GM12864 (cell line): ENCODE measurements around the gene PRKAR1B.

Source experiments
- DNase-seq: peaks from one replicate; pipeline ENCODE4 v3.0.0-alpha.2; 2011; ENCODE audit warnings: low read depth
- H3K4me3 ChIP-seq: 2 replicates; pipeline ENCODE4 v1.5.1; 2011; ENCODE audit warnings: mild to moderate bottlenecking, low read depth, low read length, control low read depth
- TF ChIP-seq, protein P1 (sequence below): IDR thresholded peaks from 2 replicates; pipeline ENCODE4 v1.5.1; 2011; ENCODE audit warnings: low read depth, mild to moderate bottlenecking, moderate library complexity, low read length, control low read depth, inconsistent platforms; ENCODE audit errors: missing control alignments

Gene PRKAR1B

DNA sequence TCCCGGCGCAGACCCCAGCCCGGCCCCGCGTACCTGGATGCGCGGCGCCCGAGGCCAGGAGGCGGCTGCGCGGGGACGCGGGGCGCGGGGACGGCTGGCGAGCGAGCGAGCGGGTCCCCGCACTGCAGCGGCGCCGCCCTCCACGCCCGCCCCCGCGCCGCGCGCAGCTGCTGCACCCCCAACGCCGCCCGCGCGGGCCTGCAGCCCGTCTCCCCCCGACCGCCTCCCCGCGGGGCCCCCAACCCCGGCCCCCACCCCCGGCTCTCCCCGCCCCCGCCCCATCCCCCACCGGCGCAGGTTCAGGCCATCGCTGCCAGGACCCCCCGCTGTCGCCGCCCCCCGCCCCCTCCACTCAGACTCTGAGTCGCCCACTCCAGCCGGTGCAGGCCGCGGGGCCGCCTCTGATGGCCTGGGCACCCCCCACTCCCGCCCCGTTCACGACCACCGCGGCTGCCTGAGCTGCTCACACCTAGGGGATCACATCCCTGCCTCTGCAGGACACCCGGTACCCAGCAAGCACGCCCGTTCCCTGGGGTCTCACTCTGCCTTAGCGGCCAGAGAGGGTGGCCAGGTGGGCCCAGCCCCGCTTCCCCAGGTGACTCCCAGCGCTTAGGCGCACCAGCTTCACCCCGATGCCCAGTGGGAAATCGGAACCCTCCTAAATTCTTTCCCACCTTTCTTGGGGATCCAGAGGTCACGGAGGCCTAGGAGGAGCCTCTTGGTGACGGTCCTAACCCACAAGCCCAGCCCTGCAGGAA lies 14.5 kb downstream of the PRKAR1B start:
- H3K4me3 ChIP-seq = no peak overlapping the region
- DNase-seq = no peak
- TF ChIP-seq, protein P1, sequence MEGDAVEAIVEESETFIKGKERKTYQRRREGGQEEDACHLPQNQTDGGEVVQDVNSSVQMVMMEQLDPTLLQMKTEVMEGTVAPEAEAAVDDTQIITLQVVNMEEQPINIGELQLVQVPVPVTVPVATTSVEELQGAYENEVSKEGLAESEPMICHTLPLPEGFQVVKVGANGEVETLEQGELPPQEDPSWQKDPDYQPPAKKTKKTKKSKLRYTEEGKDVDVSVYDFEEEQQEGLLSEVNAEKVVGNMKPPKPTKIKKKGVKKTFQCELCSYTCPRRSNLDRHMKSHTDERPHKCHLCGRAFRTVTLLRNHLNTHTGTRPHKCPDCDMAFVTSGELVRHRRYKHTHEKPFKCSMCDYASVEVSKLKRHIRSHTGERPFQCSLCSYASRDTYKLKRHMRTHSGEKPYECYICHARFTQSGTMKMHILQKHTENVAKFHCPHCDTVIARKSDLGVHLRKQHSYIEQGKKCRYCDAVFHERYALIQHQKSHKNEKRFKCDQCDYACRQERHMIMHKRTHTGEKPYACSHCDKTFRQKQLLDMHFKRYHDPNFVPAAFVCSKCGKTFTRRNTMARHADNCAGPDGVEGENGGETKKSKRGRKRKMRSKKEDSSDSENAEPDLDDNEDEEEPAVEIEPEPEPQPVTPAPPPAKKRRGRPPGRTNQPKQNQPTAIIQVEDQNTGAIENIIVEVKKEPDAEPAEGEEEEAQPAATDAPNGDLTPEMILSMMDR = no peak

DNA sequence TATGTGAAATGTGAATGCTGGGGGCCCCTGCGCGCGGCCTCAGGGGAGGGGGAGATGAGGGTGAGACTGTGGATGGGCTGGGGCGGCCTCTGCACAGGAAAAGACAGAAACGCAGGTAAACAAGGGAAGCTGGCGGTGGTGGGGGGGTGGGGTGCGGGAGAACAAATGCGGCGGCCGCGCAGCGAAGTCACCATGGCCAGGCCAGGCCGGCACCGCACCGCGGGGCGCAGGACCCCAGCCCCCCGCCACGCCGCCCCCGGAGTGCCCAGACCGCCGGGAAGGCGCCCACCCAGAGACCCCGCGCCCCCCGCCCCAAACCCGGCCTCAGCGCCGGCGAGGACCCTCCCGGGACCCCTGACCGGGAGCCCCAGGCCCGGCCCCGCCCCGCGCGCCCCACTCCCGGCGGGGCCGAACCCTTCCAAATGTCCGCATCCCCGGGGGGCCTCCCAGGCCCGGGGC lies 15.1 kb downstream of the PRKAR1B start:
- no peak for DNase-seq
- no peak overlapping the region for H3K4me3 ChIP-seq
- TF ChIP-seq, protein P1 = no peak

DNA sequence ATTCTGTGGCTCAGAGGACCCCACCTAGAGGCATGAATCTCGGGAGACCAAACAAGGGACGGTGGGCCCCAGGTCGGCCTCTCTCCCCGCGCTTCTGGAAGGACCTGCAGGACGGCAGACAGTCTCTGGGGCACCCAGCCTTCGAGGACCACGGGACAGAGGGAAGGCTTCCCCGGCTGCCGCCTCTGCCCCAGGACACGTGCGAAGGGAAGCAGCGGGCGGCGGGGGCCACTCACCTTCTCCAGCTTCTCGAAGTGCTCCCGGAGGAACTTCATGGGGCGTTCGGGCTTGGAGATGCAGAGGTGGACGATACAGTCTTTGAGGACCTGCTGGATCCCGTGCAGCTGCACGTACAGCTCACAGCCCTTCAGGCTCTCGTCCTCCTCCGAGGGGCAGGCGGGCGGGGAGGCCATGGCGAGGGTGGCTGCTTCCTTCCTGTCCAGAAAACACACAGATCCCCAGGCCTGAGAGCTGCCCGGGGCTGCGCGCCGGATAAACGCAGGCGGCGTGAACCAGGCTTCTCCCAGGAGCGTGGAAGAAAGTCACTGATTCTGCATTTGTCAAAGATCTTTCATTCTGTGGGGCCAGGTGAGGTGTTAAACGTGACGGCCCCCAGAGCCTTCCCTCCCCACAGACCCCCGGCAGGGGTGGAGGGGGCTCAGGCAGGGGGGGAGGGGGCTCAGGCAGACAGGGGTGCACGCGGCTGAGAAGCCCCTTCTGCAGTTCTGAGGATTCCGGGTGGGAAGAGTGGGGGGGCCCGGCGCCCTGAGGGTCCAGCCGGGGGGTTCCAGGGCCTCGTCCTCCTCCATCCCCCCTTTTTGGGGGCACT lies 15.8 kb downstream of the PRKAR1B start:
- H3K4me3 ChIP-seq = no peak overlapping the region
- no peak for DNase-seq
- TF ChIP-seq, protein P1 = no peak

DNA sequence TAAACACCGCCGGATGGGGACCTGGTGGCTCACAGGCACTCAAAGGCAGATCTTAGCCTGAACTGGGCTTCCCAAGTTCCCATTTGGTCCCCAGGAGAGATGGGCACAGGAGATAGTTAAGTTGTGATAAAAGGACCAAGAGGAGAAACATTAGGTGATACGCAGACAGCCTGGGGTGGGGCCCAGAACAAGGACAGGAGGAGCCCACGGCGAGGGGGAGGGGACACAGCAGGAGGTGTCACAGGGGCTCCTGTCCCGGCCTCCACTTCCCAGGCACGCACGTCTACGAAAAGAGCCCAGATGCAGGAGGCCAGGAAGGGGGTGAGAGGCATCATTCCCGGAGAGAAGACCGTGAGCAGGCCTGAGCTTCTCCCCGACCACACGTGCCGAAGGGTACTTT lies 16.9 kb downstream of the PRKAR1B start:
- DNase-seq = no peak
- H3K4me3 ChIP-seq = no peak overlapping the region
- TF ChIP-seq, protein P1 = no peak

DNA sequence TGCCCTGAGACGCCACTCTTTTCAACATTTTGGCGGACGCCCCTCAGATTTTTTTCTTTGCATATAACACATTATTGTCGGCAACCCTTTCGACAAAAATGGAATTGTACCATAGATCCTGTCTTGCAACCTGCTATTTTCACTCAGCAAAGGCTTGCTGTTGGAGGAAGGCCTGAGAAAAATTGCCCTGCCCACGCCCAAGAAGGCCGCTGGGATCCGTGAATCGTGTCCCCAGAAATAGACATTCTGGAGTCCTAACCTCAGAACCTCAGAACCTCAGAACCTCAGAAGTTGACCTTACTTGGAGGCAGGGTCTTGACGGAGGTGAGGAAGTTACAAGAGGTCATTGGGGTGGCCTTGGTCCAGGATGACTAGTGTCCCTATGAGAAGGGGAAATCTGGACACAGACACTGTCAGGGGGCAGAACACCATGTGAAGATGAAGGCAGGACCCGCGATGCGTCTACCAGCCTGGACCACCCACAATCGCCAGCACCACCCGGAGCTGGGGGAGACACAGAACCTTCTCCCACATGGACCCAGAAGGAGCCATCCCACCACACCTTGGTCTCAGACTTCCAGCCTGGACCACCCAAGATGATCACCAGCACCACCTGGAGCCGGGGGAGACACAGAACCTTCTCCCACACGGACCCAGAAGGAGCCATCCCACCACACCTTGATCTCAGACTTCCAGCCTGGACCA lies 19.6 kb downstream of the PRKAR1B start:
- H3K4me3 ChIP-seq = no peak overlapping the region
- DNase-seq = no peak
- TF ChIP-seq, protein P1 = no peak

DNA sequence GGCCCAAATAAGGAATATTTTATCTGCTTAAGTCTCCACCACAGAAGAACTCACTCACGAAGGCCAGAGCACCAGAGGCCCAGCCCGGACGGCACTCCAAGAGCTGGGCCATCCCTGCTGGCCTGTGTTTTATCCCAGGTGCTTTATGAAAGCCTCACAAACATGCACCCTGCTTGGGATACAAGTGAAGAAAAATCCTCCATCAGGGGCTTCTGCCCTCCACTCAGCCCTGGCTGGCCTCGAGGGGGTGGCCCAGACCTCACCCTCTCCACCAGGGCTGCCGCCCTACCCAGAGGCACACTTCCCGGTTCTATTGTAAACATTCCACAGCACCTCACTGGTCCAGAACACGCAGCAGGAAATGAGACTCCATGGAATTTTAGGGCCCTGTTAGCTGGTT lies 20.4 kb downstream of the PRKAR1B start:
- DNase-seq = no peak
- TF ChIP-seq, protein P1 = no peak
- no peak overlapping the region for H3K4me3 ChIP-seq
